GM12891 (cell line): Measurements from ENCODE around the gene PFKFB4.

Source experiments
- PAX5 ChIP-seq: IDR thresholded peaks from 2 replicates; pipeline ENCODE4 v1.6.1; 2011; ENCODE audit warnings: low read length, moderate library complexity, mild to moderate bottlenecking; ENCODE audit not compliant: insufficient read depth, severe bottlenecking
- POLR2A ChIP-seq: IDR thresholded peaks from 2 replicates; pipeline ENCODE4 v1.6.1; 2011; ENCODE audit warnings: low read depth, low read length, control low read depth
- POLR2AphosphoS5 ChIP-seq: IDR thresholded peaks from 2 replicates; pipeline ENCODE4 v1.6.1; 2011; ENCODE audit warnings: low read depth, low read length, control low read depth
- SPI1 ChIP-seq: IDR thresholded peaks from 2 replicates; pipeline ENCODE4 v1.6.1; 2011; ENCODE audit warnings: low read depth, low read length, control low read depth
- TAF1 ChIP-seq: IDR thresholded peaks from 2 replicates; pipeline ENCODE4 v1.6.1; 2011; ENCODE audit warnings: low read depth, low read length, control low read depth

DNA sequence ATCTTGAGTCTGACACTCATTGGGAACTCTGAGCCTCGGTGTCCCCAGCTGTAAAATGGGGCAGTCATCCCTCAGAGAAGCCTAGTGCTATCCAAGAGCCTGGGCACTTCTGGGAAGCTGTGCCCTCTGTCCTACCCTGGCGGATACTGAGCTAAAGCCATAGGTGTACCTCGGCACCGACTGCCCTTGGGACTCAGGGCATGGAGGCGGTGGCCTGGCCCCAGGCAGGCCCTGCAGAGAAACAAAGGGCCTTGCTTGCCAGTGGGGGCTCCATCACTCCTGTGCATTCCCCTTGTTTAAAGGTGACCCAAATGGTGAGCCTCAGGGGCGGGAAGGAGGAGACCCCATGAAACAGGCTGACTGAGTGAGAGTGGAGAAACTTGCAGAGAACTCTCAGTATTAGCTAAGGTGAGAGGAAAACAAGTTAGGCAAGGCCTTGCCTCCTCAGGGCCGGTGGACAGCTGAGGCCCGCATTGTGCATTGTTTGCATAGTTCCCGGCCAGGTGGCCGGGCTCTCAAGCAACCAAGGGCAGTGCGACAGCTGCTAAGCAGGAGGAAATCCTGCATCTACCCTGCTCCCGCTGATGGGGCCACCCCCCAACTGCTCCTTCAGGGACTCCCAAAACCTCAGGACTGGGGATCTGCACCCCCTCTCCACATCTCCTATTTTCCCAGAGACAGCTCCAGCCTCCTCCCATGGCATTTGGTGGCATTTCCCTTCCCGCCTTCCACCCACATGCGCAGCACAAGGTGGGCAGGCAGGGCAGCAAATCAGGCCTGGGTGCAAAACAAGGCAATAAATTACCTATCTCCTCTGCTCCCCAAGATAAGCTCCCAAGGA lies 4.3 kb downstream of the PFKFB4 start:
- TF ChIP-seq POLR2AphosphoS5, result no peak
- no peak for TF ChIP-seq TAF1
- no peak for TF ChIP-seq POLR2A
- TF ChIP-seq SPI1, result no peak
- TF ChIP-seq PAX5, result no peak
